HUES6 (cell line): Measurements from ENCODE around the gene RPS6KA5.
"Not testable (repeated sequence)": the region's sequence is repeated elsewhere in the genome, so short reads cannot be mapped to it uniquely, and the experiment has no call there.

ENCODE experiments used
- H3K27ac ChIP-seq: 2 replicates; pipeline ENCODE4 v1.7.0; 2013; ENCODE audit warnings: low read depth, mild to moderate bottlenecking, low read length, inconsistent platforms
- H3K27me3 ChIP-seq: 2 replicates; pipeline ENCODE4 v1.6.1; 2013; ENCODE audit warnings: low read length; ENCODE audit not compliant: control insufficient read depth, insufficient read depth
- H3K36me3 ChIP-seq: 2 replicates; pipeline ENCODE4 v1.6.1; 2013; ENCODE audit warnings: low read length; ENCODE audit not compliant: control insufficient read depth, insufficient read depth
- H3K4me1 ChIP-seq: 2 replicates; pipeline ENCODE4 v1.6.1; 2013; ENCODE audit warnings: low read length; ENCODE audit not compliant: control insufficient read depth, insufficient read depth
- H3K4me3 ChIP-seq: 2 replicates; pipeline ENCODE4 v1.5.1; 2013; ENCODE audit warnings: low read depth, low read length
- H3K9ac ChIP-seq: one replicate; pipeline ENCODE4 v1.6.1; 2013; ENCODE audit warnings: mild to moderate bottlenecking, low read length
- H3K9me3 ChIP-seq: 2 replicates; pipeline ENCODE4 v1.6.1; 2013; ENCODE audit warnings: low read depth, low read length; ENCODE audit not compliant: control insufficient read depth, insufficient read depth

Gene RPS6KA5

DNA sequence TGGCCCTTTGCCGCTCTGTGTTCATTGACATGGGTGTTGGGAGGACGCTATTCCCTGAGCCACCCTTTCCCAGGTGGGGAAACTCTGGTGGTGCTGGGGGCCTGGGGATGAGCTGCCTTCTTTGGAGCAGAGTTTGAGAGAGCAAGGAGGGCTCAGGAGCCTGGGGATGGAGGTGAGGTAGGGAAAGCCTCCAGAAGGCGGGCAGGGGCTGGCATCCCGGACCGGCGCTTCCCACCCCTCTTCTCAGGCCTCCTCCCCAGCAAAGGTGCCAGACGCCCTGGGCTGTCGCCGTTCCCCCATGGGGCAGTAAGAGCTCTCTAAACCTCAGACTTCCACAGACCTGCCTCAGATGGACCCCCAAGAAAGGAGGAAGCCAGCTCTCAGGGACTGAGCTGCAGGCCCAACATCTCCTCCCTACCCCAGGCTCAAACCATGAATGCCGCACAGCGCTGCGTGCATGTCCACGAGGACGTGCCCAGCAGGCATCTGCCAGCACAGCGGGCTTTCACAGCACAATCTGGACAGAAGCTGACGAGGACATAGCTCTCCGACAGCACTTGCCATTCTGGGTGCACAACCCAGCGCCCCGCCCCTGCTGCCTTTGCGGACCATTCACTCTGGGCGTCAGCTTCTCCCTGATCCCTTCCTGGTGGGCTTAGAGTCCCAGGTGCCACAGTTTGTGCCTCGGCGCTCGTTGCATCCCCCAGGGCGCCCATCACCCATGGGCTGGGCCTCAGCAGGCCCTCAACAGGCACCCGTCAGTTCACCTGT, 229.3 kb downstream of the RPS6KA5 start:
- H3K27me3 ChIP-seq = peaks cover 47% of the 10 kb centered on the region
- no peak overlapping the region for H3K4me3 ChIP-seq
- H3K9ac ChIP-seq = no peak overlapping the region
- H3K36me3 ChIP-seq = no peaks in the 10 kb centered on the region
- H3K9me3 ChIP-seq = peaks cover 4% of the 10 kb centered on the region; the same call in 1 of the 2 replicates
- peaks cover 7% of the 10 kb centered on the region for H3K4me1 ChIP-seq
- no peak overlapping the region for H3K27ac ChIP-seq

DNA sequence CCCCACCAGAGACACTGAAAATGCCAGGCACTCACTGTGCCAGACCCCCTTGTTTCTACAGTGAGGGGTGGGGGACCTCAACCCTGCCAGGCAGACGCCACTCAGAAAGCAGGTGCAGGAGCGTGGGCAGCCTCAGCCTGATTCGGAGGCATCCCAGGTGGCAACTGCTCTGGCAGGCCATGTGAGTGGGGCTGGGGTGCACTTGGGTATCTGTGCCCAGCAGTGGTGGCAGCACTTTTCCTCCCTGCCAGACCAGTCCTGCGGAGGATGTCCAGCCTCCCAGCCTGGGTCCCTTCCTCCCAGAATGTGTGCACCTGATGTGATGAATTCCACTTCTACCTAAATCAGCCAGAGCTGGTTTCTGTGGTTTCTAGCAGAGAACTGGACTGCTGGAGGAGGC, 230.8 kb downstream of the RPS6KA5 start:
- peaks cover 13% of the 10 kb centered on the region; the same call in 1 of the 2 replicates for H3K9me3 ChIP-seq
- peaks cover 48% of the 10 kb centered on the region for H3K27me3 ChIP-seq
- H3K4me3 ChIP-seq = no peak overlapping the region
- peaks cover 7% of the 10 kb centered on the region for H3K4me1 ChIP-seq
- H3K27ac ChIP-seq = no peak overlapping the region
- H3K9ac ChIP-seq = no peak overlapping the region
- H3K36me3 ChIP-seq = no peaks in the 10 kb centered on the region

GRCh38 chr14:90828642-90829487, 231.6 kb downstream of the RPS6KA5 start:
- Histone ChIP-seq H3K36me3 (no peaks in the 10 kb centered on the region), H3K27ac (no peak overlapping the region), H3K4me1 (peaks cover 7% of the 10 kb centered on the region), H3K9ac (no peak overlapping the region), H3K4me3 (peak overlapping the region; percentile 28), H3K27me3 (peaks cover 48% of the 10 kb centered on the region), H3K9me3 (peaks cover 18% of the 10 kb centered on the region)

- Histone ChIP-seq H3K4me3 (peak overlapping the region; percentile 41), H3K27me3 (peaks cover 48% of the 10 kb centered on the region), H3K27ac (no peak overlapping the region), H3K36me3 (no peaks in the 10 kb centered on the region), H3K9ac (no peak overlapping the region), H3K4me1 (peaks cover 7% of the 10 kb centered on the region), H3K9me3 (peaks cover 22% of the 10 kb centered on the region)
Observed at GRCh38 chr14:90827919-90828610, 232.4 kb downstream of the RPS6KA5 start.

DNA sequence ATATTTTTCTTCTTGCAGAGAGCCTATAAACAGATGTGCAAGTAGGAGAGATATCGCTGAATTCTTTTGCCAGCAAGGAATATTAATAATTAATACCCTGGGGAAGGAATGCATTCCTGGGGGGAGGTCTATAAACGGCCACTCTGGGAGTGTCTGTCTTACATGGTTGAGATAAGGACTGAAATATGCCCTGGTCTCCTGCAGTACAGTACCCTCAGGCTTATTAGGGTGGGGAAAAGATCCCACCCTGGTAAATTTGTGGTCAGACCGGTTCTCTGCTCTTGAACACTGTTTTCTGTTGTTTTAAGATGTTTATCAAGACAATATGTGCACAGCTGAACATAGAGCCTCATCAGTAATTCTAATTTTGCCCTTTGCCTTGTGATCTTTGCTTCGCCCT, 236.9 kb downstream of the RPS6KA5 start:
- not testable (repeated sequence) for H3K27ac ChIP-seq, H3K4me3 ChIP-seq, H3K4me1 ChIP-seq, H3K36me3 ChIP-seq, H3K9ac ChIP-seq
- H3K27me3 ChIP-seq = peaks cover 21% of the 10 kb centered on the region
- peaks cover 31% of the 10 kb centered on the region for H3K9me3 ChIP-seq

DNA sequence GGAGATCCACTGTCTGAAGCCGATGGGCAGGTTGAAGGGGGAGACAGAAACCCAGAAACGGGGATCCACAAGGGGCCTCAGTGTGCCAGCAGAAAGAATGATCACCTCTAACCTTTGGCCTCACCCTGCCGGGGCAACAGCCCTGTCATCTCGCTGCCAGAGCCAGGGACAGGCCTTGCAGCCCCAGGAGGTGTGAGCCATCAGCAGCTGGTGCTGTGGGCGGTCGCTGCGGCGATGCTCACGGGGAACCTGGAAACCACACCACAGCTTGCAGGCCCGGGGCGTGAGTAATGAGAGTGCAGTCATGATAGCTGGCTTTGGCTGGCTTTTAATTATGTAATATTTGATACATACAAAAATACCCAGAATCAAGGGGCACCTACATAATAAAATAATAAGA, 239.5 kb downstream of the RPS6KA5 start:
- H3K27me3 ChIP-seq = peaks cover 8% of the 10 kb centered on the region; the same call in 1 of the 2 replicates
- no peak overlapping the region for H3K4me3 ChIP-seq
- no peak overlapping the region for H3K27ac ChIP-seq
- no peaks in the 10 kb centered on the region for H3K36me3 ChIP-seq
- H3K4me1 ChIP-seq = peaks cover 6% of the 10 kb centered on the region
- H3K9me3 ChIP-seq = peaks cover 25% of the 10 kb centered on the region
- no peak overlapping the region for H3K9ac ChIP-seq

GRCh38 chr14:90819734-90820393, 240.6 kb downstream of the RPS6KA5 start:
- Histone ChIP-seq H3K4me3 (no peak overlapping the region), H3K9me3 (peaks cover 20% of the 10 kb centered on the region), H3K9ac (no peak overlapping the region), H3K27me3 (peaks cover 16% of the 10 kb centered on the region), H3K36me3 (no peaks in the 10 kb centered on the region), H3K27ac (no peak overlapping the region), H3K4me1 (peaks cover 13% of the 10 kb centered on the region)

DNA sequence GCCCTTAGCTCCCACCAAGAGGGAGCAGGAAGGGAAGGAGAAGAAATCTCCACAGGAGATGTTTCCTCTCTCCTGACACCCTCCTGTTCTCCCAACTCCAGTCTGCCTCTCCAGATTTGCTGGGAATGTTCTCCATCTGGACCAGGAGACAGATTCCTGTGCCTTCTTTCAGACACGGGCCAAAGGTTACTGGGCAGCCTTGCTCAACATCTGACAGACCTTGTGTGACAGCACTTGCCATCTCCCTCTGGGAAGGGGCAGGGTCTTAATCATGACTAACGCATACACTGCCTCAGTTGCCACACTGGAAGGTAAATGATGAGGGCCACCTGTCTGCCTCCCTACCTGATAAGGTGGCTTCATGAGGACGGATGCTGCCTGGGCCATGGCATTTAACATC, 241.7 kb downstream of the RPS6KA5 start:
- H3K9me3 ChIP-seq = peaks cover 11% of the 10 kb centered on the region
- no peak overlapping the region for H3K4me3 ChIP-seq
- peaks cover 19% of the 10 kb centered on the region for H3K27me3 ChIP-seq
- H3K9ac ChIP-seq = no peak overlapping the region
- H3K4me1 ChIP-seq = peaks cover 15% of the 10 kb centered on the region
- no peaks in the 10 kb centered on the region for H3K36me3 ChIP-seq
- H3K27ac ChIP-seq = no peak overlapping the region

GRCh38 chr14:90816681-90817436, 243.6 kb downstream of the RPS6KA5 start:
- H3K9ac ChIP-seq = no peak overlapping the region
- H3K4me3 ChIP-seq = peak overlapping the region; percentile 52

More at GRCh38 chr14:90816681-90817436, 243.6 kb downstream of the RPS6KA5 start:
- Histone ChIP-seq H3K27ac (no peak overlapping the region), H3K27me3 (peaks cover 19% of the 10 kb centered on the region), H3K9me3 (0 out of 2 replicates have a peak, but pooled peaks cover 2% of the 10 kb centered on the region), H3K36me3 (no peaks in the 10 kb centered on the region), H3K4me1 (peaks cover 15% of the 10 kb centered on the region)
